Glutamatergic neuron (in vitro differentiated cells): Measurements from ENCODE around the gene TMEM232. TPM values are rescaled to one million over a fixed set of nuclear protein-coding genes. Genes with fewer than 3 reads are reported as not detected.

ENCODE experiments used
- DNase-seq: peaks from one replicate; pipeline ENCODE4 v3.0.0; 2022
- H3K27ac Mint-ChIP-seq: one replicate; pipeline ENCODE4 v1.8.0; 2020; ENCODE audit warnings: mild to moderate bottlenecking, mixed read lengths, inconsistent platforms; ENCODE audit not compliant: unreplicated experiment
- H3K27me3 Mint-ChIP-seq: one replicate; pipeline ENCODE4 v1.8.0; 2020; ENCODE audit warnings: mild to moderate bottlenecking, moderate library complexity, mixed read lengths, inconsistent platforms; ENCODE audit not compliant: unreplicated experiment
- H3K36me3 Mint-ChIP-seq: one replicate; pipeline ENCODE4 v1.8.0; 2020; ENCODE audit warnings: mild to moderate bottlenecking, mixed read lengths, inconsistent platforms; ENCODE audit not compliant: unreplicated experiment
- H3K4me1 Mint-ChIP-seq: one replicate; pipeline ENCODE4 v1.8.0; 2020; ENCODE audit warnings: mild to moderate bottlenecking, low read depth, mixed read lengths, inconsistent platforms; ENCODE audit not compliant: unreplicated experiment
- H3K4me3 Mint-ChIP-seq: one replicate; pipeline ENCODE4 v1.8.0; 2020; ENCODE audit warnings: mild to moderate bottlenecking, mixed read lengths, inconsistent platforms; ENCODE audit not compliant: unreplicated experiment
- H3K9me3 Mint-ChIP-seq: one replicate; pipeline ENCODE4 v1.8.0; 2020; ENCODE audit warnings: mild to moderate bottlenecking, moderate library complexity, mixed read lengths, inconsistent platforms; ENCODE audit not compliant: unreplicated experiment
- total RNA-seq: library from RNA; stranded (reverse); fragmentation: NEBNext Ultra II Directional; extraction: Animal tissue kit (Norgen Biotek cat#: 25700); gene quantifications from one replicate; pipeline ENCODE4 v1.2.1, GENCODE V29; 2021; ENCODE audit not compliant: unreplicated experiment
- TF ChIP-seq, protein P1 (sequence below): fragments of 200-600 bp; sonication (generic); IDR thresholded peaks from one replicate; pipeline ENCODE4 v1.5.0; 2021; ENCODE audit not compliant: partially characterized antibody, unreplicated experiment

Gene TMEM232
- total RNA-seq, 1 donor from 2014 or later, result 5.3 TPM

DNA sequence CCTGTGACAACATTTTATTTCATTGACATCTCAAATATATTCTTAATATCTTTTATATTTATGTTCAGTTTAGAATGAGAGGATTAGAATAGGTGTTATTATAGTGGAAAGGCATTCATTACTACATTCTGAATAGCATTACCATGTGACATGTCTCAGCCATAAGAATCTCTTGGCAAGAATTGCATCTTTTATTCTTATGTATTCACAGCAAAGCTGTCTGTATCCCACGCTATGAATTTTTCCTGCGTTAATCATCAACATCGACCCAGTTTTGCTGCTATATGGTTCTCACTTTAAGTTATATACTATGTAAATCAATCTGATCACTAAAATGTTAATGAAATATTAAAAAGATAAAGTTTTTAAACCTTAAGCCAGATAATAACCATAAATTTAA is 248.6 kb downstream of the TMEM232 start:
- peaks cover 14% of the 10 kb centered on the region for H3K4me1 Mint-ChIP-seq
- H3K4me3 Mint-ChIP-seq, result no peak overlapping the region
- H3K27ac Mint-ChIP-seq, result no peak overlapping the region
- TF ChIP-seq, protein P1, sequence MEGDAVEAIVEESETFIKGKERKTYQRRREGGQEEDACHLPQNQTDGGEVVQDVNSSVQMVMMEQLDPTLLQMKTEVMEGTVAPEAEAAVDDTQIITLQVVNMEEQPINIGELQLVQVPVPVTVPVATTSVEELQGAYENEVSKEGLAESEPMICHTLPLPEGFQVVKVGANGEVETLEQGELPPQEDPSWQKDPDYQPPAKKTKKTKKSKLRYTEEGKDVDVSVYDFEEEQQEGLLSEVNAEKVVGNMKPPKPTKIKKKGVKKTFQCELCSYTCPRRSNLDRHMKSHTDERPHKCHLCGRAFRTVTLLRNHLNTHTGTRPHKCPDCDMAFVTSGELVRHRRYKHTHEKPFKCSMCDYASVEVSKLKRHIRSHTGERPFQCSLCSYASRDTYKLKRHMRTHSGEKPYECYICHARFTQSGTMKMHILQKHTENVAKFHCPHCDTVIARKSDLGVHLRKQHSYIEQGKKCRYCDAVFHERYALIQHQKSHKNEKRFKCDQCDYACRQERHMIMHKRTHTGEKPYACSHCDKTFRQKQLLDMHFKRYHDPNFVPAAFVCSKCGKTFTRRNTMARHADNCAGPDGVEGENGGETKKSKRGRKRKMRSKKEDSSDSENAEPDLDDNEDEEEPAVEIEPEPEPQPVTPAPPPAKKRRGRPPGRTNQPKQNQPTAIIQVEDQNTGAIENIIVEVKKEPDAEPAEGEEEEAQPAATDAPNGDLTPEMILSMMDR, result no peak
- no peak for DNase-seq
- no peaks in the 10 kb centered on the region for H3K9me3 Mint-ChIP-seq
- H3K27me3 Mint-ChIP-seq, result peaks cover 2% of the 10 kb centered on the region
- H3K36me3 Mint-ChIP-seq, result peaks cover under 1% of the 10 kb centered on the region

DNA sequence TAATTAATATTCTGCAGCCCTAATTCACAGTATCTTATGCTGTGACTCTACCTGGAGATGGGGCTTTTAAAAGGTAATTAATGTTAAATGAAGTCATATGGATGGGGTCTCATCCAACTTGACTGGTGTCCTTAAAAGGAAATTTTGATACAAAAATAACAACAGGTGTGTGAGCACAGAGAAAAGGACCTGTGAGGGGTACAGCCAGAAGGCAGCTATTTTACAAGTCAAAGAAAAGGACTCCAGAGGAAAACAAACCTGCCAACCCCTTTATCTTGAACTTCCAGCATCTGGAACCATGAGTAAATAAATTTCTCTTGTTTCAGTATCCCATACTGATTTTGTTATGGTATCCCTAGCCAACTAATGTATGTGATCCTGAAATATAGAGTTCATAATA is 250.3 kb downstream of the TMEM232 start:
- Mint-ChIP-seq H3K9me3 (peaks cover 2% of the 10 kb centered on the region), H3K36me3 (peaks cover 8% of the 10 kb centered on the region), H3K4me1 (peaks cover 14% of the 10 kb centered on the region), H3K27me3 (peaks cover 2% of the 10 kb centered on the region), H3K4me3 (no peak overlapping the region), H3K27ac (no peak overlapping the region)
- TF ChIP-seq, protein P1, result no peak
- no peak for DNase-seq

DNA sequence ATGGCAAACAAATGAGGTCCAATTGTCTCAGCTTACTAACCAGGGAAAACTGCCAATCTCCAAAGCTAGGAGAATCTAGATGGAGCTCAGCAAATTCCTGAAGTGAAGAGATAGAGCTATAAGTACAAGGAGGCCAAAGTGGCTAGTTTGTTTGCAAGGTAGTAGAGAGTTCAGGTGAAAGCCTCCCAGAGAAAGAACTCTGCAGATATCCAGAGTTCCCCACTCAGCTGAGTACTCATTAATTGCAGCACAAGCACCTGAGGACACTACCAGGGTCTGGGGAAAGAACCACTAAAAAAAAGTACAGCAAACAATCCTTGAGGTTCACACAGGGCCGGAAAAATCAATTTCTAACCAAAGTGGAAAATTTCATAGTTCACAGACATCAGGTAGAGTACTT is 250.9 kb downstream of the TMEM232 start:
- H3K9me3 Mint-ChIP-seq, result peaks cover 6% of the 10 kb centered on the region
- TF ChIP-seq, protein P1, result no peak
- H3K27ac Mint-ChIP-seq, result no peak overlapping the region
- DNase-seq, result no peak
- peaks cover 2% of the 10 kb centered on the region for H3K27me3 Mint-ChIP-seq
- H3K4me1 Mint-ChIP-seq, result peaks cover 14% of the 10 kb centered on the region
- H3K4me3 Mint-ChIP-seq, result no peak overlapping the region
- H3K36me3 Mint-ChIP-seq, result peaks cover 15% of the 10 kb centered on the region

DNA sequence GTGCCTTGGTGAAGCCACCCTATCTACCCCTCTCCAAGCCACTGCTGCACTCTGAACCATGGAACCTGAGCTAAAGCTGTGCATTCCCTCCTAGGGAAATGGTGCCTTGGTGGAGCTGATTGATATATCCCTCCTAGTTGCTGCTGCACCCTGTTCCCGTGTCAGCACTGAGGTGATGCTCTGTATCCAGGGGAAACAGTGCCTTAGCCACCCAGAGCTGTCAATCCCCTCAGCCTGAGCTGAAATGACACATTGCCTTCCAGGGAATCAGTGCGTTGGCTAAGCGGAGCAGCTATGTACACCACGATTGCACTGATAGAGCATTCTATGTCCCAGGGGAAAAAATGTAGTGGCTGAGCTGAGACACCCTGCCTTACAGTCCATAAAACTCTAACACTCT is 257.0 kb downstream of the TMEM232 start:
- TF ChIP-seq, protein P1, result no peak
- no peak for DNase-seq
- Mint-ChIP-seq H3K36me3 (peaks cover 17% of the 10 kb centered on the region), H3K4me3 (no peak overlapping the region), H3K27ac (no peak overlapping the region), H3K4me1 (no peaks in the 10 kb centered on the region), H3K9me3 (peaks cover 7% of the 10 kb centered on the region), H3K27me3 (no peaks in the 10 kb centered on the region)

DNA sequence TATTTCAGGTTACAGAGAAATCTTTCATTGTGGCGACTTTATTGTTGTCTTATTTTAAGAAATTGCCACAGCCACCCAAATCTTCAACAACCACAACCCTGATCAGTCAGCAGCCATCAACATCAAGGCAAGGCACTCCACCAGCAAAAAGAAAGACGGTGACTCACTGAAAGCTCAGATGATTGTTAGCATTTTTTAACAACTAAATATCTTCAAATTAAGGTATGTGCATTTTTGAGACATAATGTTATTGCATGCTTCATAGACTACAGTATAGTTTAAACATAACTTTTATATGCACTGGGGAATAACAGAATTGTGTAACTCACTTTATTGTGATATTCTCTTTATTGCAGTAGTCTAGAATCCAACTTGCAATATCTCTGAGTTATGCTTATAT is 263.4 kb downstream of the TMEM232 start:
- Mint-ChIP-seq H3K4me3 (no peak overlapping the region), H3K4me1 (no peaks in the 10 kb centered on the region), H3K27me3 (no peaks in the 10 kb centered on the region), H3K9me3 (no peaks in the 10 kb centered on the region), H3K36me3 (no peaks in the 10 kb centered on the region), H3K27ac (no peak overlapping the region)
- TF ChIP-seq, protein P1, result no peak
- DNase-seq, result no peak
